Measurements from ENCODE around the gene PTCD3. TPM values are rescaled to one million over a fixed set of nuclear protein-coding genes. Genes with fewer than 3 reads are reported as not detected.

Gene PTCD3
- total and polyA plus RNA-seq, 9 donors = 32.5 to 98.5 (median 79.4) TPM

- Histone ChIP-seq H3K4me1 (ENCODE audit: insufficient read depth) (peaks cover 2% of the 10 kb centered on the region), H3K27me3 (no peaks in the 10 kb centered on the region), H3K36me3 (no peaks in the 10 kb centered on the region), H3K4me3 (no peak overlapping the region), H3K27ac (no peak overlapping the region), H3K9me3 (no peaks in the 10 kb centered on the region)
- intact Hi-C loops (cut with DNase I) = loop anchor here in 3 of 4 donors (5.0 to 10.0 kb wide), 4 partner anchors 185 to 438 kb away; partner anchors contain the start of gene ST3GAL5 (in 3 of the 3)
- DNase-seq = peak in 2 of 5 donors; percentile 38 to 49
- no peak for TF ChIP-seq POLR2A (IDR thresholded peaks at IDR 0.05)
- no peak for TF ChIP-seq EP300 (IDR thresholded peaks at IDR 0.05)
- TF ChIP-seq CTCF (IDR thresholded peaks at IDR 0.05) = no peak
- 48 to 64% (median 57%) methylated on average over 9 of the region's 9 CpGs for WGBS, 3 donors
Observed at GRCh38 chr2:86072271-86072858, 33.7 kb upstream of the PTCD3 start.

- peaks cover 2% of the 10 kb centered on the region for H3K4me1 ChIP-seq (ENCODE audit: insufficient read depth)
- intact Hi-C loops (cut with DNase I) = loop anchor here in 3 of 4 donors (5.0 to 10.0 kb wide), 4 partner anchors 186 to 438 kb away; partner anchors contain the start of gene ST3GAL5 (in 3 of the 3)
- H3K27me3 ChIP-seq = no peaks in the 10 kb centered on the region
- no peak for DNase-seq
- no peak overlapping the region for H3K27ac ChIP-seq
- no peaks in the 10 kb centered on the region for H3K9me3 ChIP-seq
- H3K4me3 ChIP-seq = no peak overlapping the region
- TF ChIP-seq POLR2A (IDR thresholded peaks at IDR 0.05) (no peak), EP300 (IDR thresholded peaks at IDR 0.05) (no peak), CTCF (IDR thresholded peaks at IDR 0.05) (no peak)
- no peaks in the 10 kb centered on the region for H3K36me3 ChIP-seq
- 79 to 92% (median 87%) methylated on average over 1 of the region's 1 CpG for WGBS, 3 donors
Observed at GRCh38 chr2:86073225-86073624, 32.8 kb upstream of the PTCD3 start.

GRCh38 chr2:86074256-86074655 is 31.8 kb upstream of the PTCD3 start:
- no peak for DNase-seq
- no peaks in the 10 kb centered on the region for H3K27me3 ChIP-seq
- no peaks in the 10 kb centered on the region for H3K9me3 ChIP-seq
- intact Hi-C loops (cut with DNase I) = loop anchor here in 3 of 4 donors (5.0 to 10.0 kb wide), 4 partner anchors 187 to 439 kb away; partner anchors contain the start of gene ST3GAL5 (in 3 of the 3)
- 87 to 88% (median 88%) methylated on average over 3 of the region's 3 CpGs for WGBS, 3 donors
- H3K4me1 ChIP-seq (ENCODE audit: insufficient read depth) = peaks cover 2% of the 10 kb centered on the region
- H3K36me3 ChIP-seq = no peaks in the 10 kb centered on the region
- H3K4me3 ChIP-seq = no peak overlapping the region
- TF ChIP-seq EP300 (IDR thresholded peaks at IDR 0.05) (no peak), CTCF (IDR thresholded peaks at IDR 0.05) (no peak), POLR2A (IDR thresholded peaks at IDR 0.05) (no peak)
- no peak overlapping the region for H3K27ac ChIP-seq

GRCh38 chr2:86074811-86075210 is 31.2 kb upstream of the PTCD3 start:
- no peak for DNase-seq
- Histone ChIP-seq H3K27ac (no peak overlapping the region), H3K9me3 (no peaks in the 10 kb centered on the region), H3K4me1 (ENCODE audit: insufficient read depth) (peaks cover 2% of the 10 kb centered on the region), H3K27me3 (no peaks in the 10 kb centered on the region), H3K4me3 (no peak overlapping the region), H3K36me3 (no peaks in the 10 kb centered on the region)
- 94 to 96% (median 94%) methylated on average over 15 of the region's 15 CpGs for WGBS, 3 donors
- no peak for TF ChIP-seq EP300 (IDR thresholded peaks at IDR 0.05)
- TF ChIP-seq CTCF (IDR thresholded peaks at IDR 0.05) = no peak
- intact Hi-C loops (cut with DNase I) = loop anchor here in 3 of 4 donors (5.0 to 10.0 kb wide), 4 partner anchors 188 to 440 kb away; partner anchors contain the start of gene ST3GAL5 (in 3 of the 3)

All from ovary (tissue), 9 donors.